Measurements from ENCODE around the gene MUC16. TPM values are rescaled to one million over a fixed set of nuclear protein-coding genes. Genes with fewer than 3 reads are reported as not detected.
A peak's percentile ranks its signal among the peaks of the same experiment; 100 is the strongest.

Gene MUC16
- total RNA-seq, 4 donors from 2014 or later, result under 0.01 to 1.4 (median 0.04) TPM

GRCh38 chr19:9009431-9009830 lies 778 bp downstream of the MUC16 start:
- Histone ChIP-seq H3K27ac (no peak overlapping the region), H3K4me3 (peak overlapping the region in 1 of 4 donors; percentile 49), H3K27me3 (peaks cover 0 to 46% (median 0%) of the 10 kb centered on the region in 4 donors), H3K36me3 (no peaks in the 10 kb centered on the region), H3K4me1 (peaks cover 0 to 12% (median 3%) of the 10 kb centered on the region in 3 donors), H3K9me3 (no peaks in the 10 kb centered on the region)
- DNase-seq, result no peak
- TF ChIP-seq, protein P1, sequence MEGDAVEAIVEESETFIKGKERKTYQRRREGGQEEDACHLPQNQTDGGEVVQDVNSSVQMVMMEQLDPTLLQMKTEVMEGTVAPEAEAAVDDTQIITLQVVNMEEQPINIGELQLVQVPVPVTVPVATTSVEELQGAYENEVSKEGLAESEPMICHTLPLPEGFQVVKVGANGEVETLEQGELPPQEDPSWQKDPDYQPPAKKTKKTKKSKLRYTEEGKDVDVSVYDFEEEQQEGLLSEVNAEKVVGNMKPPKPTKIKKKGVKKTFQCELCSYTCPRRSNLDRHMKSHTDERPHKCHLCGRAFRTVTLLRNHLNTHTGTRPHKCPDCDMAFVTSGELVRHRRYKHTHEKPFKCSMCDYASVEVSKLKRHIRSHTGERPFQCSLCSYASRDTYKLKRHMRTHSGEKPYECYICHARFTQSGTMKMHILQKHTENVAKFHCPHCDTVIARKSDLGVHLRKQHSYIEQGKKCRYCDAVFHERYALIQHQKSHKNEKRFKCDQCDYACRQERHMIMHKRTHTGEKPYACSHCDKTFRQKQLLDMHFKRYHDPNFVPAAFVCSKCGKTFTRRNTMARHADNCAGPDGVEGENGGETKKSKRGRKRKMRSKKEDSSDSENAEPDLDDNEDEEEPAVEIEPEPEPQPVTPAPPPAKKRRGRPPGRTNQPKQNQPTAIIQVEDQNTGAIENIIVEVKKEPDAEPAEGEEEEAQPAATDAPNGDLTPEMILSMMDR (IDR thresholded peaks at IDR 0.05), result no peak
- TF ChIP-seq POLR2A (IDR thresholded peaks at IDR 0.05), result no peak
- intact Hi-C loops (cut with DNase I), result no loop called here
- 68 to 77% methylated on average over 9 to 10 of the region's 10 CpGs for WGBS, 2 donors

GRCh38 chr19:9008667-9009066 lies 1.5 kb downstream of the MUC16 start:
- peaks cover 0 to 12% (median 3%) of the 10 kb centered on the region in 3 donors for H3K4me1 ChIP-seq
- H3K9me3 ChIP-seq, result no peaks in the 10 kb centered on the region
- intact Hi-C loops (cut with DNase I), result no loop called here
- H3K4me3 ChIP-seq, result no peak overlapping the region
- no peak overlapping the region for H3K27ac ChIP-seq
- WGBS, 2 donors, result 64% methylated on average over 7 of the region's 10 CpGs; no CpG with 5 or more reads in 1 of the 2 donors
- H3K36me3 ChIP-seq, result no peaks in the 10 kb centered on the region
- DNase-seq, result no peak
- TF ChIP-seq, protein P1 (IDR thresholded peaks at IDR 0.05), result no peak
- TF ChIP-seq POLR2A (IDR thresholded peaks at IDR 0.05), result no peak
- peaks cover 0 to 42% (median 0%) of the 10 kb centered on the region in 4 donors for H3K27me3 ChIP-seq

DNA sequence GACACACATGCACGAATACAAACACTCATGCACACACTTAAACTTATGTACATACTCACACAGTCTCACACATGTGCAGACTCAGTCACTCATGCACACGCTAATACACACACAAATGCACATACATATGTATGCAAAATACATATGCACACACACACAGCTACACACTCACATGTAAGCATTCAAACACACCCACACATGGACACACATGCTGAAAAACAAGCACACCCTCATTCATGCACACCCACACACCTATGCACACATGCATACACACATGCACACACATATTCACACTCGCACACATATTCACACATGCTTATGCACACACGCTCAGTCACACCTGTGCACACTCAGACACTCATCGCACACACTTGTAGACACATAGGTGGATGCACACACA lies 9.3 kb downstream of the MUC16 start:
- WGBS, 2 donors, result 86% methylated on average over 5 of the region's 5 CpGs
- H3K27ac ChIP-seq, result no peak overlapping the region
- H3K36me3 ChIP-seq, result no peaks in the 10 kb centered on the region
- H3K27me3 ChIP-seq, result peaks cover 0 to 10% (median 0%) of the 10 kb centered on the region in 4 donors
- no peak overlapping the region for H3K4me3 ChIP-seq
- H3K9me3 ChIP-seq, result no peaks in the 10 kb centered on the region
- no peaks in the 10 kb centered on the region for H3K4me1 ChIP-seq
- TF ChIP-seq, protein P1 (IDR thresholded peaks at IDR 0.05), result no peak
- TF ChIP-seq POLR2A (IDR thresholded peaks at IDR 0.05), result no peak
- no peak for DNase-seq
- intact Hi-C loops (cut with DNase I), result no loop called here

- H3K4me1 ChIP-seq, result no peaks in the 10 kb centered on the region
- 72 to 78% methylated on average over 9 to 10 of the region's 10 CpGs for WGBS, 2 donors
- no peaks in the 10 kb centered on the region for H3K27me3 ChIP-seq
- H3K36me3 ChIP-seq, result no peaks in the 10 kb centered on the region
- no peak for DNase-seq
- H3K27ac ChIP-seq, result no peak overlapping the region
- H3K9me3 ChIP-seq, result no peaks in the 10 kb centered on the region
- TF ChIP-seq POLR2A (IDR thresholded peaks at IDR 0.05), result no peak
- TF ChIP-seq, protein P1 (IDR thresholded peaks at IDR 0.05), result no peak
- intact Hi-C loops (cut with DNase I), result no loop called here
- no peak overlapping the region for H3K4me3 ChIP-seq
These were observed 22.0 kb downstream of the MUC16 start for GRCh38 chr19:8988204-8988603.

DNA sequence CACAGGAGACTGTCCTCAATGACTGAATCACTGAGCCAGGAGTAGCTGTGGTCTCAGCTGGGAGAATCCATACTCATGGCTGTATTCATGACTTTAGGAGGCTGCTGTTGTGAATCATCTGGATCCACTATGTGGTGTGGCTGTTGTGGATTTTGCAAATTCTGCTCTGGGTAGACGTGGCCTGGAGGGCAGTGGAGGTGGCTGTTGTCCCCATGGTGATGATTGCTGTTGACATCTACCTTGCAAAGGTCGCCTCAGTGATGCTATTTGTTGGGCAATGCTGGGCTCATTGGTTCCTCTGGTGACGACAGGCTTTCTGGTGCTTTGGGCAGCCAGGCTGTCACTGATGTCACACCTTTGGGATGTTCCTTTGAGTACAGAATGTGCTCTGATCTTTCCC lies 23.9 kb downstream of the MUC16 start:
- no peak for DNase-seq
- intact Hi-C loops (cut with DNase I), result no loop called here
- 0 to 58% methylated on average over 1 to 3 of the region's 3 CpGs for WGBS, 2 donors
- Histone ChIP-seq H3K4me3 (no peak overlapping the region), H3K27me3 (no peaks in the 10 kb centered on the region), H3K36me3 (no peaks in the 10 kb centered on the region), H3K9me3 (no peaks in the 10 kb centered on the region), H3K4me1 (no peaks in the 10 kb centered on the region), H3K27ac (no peak overlapping the region)
- TF ChIP-seq, protein P1 (IDR thresholded peaks at IDR 0.05), result no peak
- TF ChIP-seq POLR2A (IDR thresholded peaks at IDR 0.05), result no peak
